Measurements from ENCODE around the gene SPEG. TPM values are rescaled to one million over a fixed set of nuclear protein-coding genes. Genes with fewer than 3 reads are reported as not detected.
"Not testable (repeated sequence)": the region's sequence is repeated elsewhere in the genome, so short reads cannot be mapped to it uniquely, and the experiment has no call there.

Gene SPEG
- total RNA-seq, 4 donors from 2014 or later = 3.2 to 49.5 (median 10.2) TPM

GRCh38 chr2:219405958-219406860 lies 28.4 kb upstream of the SPEG start:
- no peaks in the 10 kb centered on the region for H3K36me3 ChIP-seq

GRCh38 chr2:219406861-219407230 lies 27.8 kb upstream of the SPEG start:
- Histone ChIP-seq H3K4me3 (no peak overlapping the region), H3K27ac (peak overlapping the region in 2 of 4 donors; percentile 60 to 84), H3K9me3 (no peaks in the 10 kb centered on the region), H3K36me3 (no peaks in the 10 kb centered on the region), H3K27me3 (no peaks in the 10 kb centered on the region), H3K4me1 (peaks cover 0 to 7% (median 0%) of the 10 kb centered on the region in 4 donors)
- DNase-seq = no peak
- no peak for TF ChIP-seq POLR2A (IDR thresholded peaks at IDR 0.05)
- TF ChIP-seq CTCF (IDR thresholded peaks at IDR 0.05) = no peak

More at GRCh38 chr2:219405958-219406860, 28.4 kb upstream of the SPEG start:
- Histone ChIP-seq H3K9me3 (no peaks in the 10 kb centered on the region), H3K4me3 (no peak overlapping the region), H3K4me1 (peaks cover 0 to 7% (median 0%) of the 10 kb centered on the region in 4 donors), H3K27me3 (no peaks in the 10 kb centered on the region), H3K27ac (peak overlapping the region in 2 of 4 donors; percentile 60 to 84)
- no peak for TF ChIP-seq CTCF (IDR thresholded peaks at IDR 0.05)
- no peak for TF ChIP-seq POLR2A (IDR thresholded peaks at IDR 0.05)
- no peak for DNase-seq

GRCh38 chr2:219407343-219407742 lies 27.3 kb upstream of the SPEG start:
- H3K9me3 ChIP-seq, H3K4me3 ChIP-seq, H3K36me3 ChIP-seq, H3K4me1 ChIP-seq, H3K27me3 ChIP-seq, DNase-seq: not testable (repeated sequence)
- peak overlapping the region in 1 of 4 donors; percentile 84 for H3K27ac ChIP-seq

- Histone ChIP-seq H3K9me3 (no peaks in the 10 kb centered on the region), H3K4me1 (no peaks in the 10 kb centered on the region), H3K27me3 (no peaks in the 10 kb centered on the region), H3K36me3 (no peaks in the 10 kb centered on the region), H3K27ac (peak overlapping the region in 2 of 4 donors; percentile 2 to 84), H3K4me3 (no peak overlapping the region)
- no peak for TF ChIP-seq CTCF (IDR thresholded peaks at IDR 0.05)
- no peak for TF ChIP-seq POLR2A (IDR thresholded peaks at IDR 0.05)
- DNase-seq = no peak
Measured at GRCh38 chr2:219408204-219408603, 26.4 kb upstream of the SPEG start.

- H3K4me1 ChIP-seq = no peaks in the 10 kb centered on the region
Measured at GRCh38 chr2:219408631-219409030, 26.0 kb upstream of the SPEG start.

More at GRCh38 chr2:219408631-219409030, 26.0 kb upstream of the SPEG start:
- peak overlapping the region in 2 of 4 donors; percentile 59 to 84 for H3K27ac ChIP-seq
- H3K27me3 ChIP-seq = no peaks in the 10 kb centered on the region
- no peak for DNase-seq
- no peak overlapping the region for H3K4me3 ChIP-seq
- no peaks in the 10 kb centered on the region for H3K36me3 ChIP-seq
- H3K9me3 ChIP-seq = no peaks in the 10 kb centered on the region
- TF ChIP-seq POLR2A (IDR thresholded peaks at IDR 0.05) (no peak), CTCF (IDR thresholded peaks at IDR 0.05) (no peak)

Data from Peyer's patch (tissue), 4 donors.